ENCODE measurements around the gene RDH16.

Gene RDH16, protein sequence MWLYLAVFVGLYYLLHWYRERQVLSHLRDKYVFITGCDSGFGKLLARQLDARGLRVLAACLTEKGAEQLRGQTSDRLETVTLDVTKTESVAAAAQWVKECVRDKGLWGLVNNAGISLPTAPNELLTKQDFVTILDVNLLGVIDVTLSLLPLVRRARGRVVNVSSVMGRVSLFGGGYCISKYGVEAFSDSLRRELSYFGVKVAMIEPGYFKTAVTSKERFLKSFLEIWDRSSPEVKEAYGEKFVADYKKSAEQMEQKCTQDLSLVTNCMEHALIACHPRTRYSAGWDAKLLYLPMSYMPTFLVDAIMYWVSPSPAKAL

DNA sequence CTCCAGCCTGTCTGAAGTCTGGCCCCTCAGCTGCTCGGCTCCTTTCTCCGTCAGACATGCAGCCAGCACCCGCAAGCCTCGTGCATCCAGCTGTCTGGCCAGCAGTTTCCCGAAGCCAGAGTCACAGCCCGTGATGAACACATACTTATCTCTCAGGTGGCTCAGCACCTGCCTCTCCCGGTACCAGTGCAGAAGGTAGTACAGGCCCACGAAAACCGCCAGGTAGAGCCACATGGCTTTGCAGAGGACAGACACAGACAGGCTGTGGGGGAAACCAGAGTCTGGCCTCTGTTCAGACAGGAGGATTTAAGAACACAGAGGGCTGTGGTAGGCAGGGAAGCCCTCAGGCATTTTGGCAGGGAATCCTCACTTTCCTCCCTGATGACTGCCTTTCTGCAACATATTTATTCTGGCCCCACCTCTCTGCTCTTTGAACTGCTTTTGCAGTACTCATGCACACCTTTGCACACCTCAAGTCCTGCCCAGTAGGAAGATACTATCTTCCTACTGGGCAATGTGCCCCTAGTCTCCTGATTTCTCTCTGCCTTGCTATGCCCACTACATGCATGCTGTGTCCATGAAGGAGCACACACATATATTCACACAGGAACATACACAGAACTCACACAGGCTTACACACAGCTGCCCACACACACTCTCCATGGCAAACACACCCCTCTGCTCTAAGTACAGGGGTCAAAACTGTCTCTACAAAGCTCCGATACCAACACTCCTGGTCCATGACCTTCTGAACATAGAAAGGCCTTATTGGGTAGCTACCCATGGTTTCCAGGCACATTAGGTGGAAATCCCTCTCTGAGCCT, at the start of gene RDH16:
Gene RDH16 (minus strand): TSS at position 380 of the 824 bp plus-strand sequence. CDS start 146 bp downstream, at position 234.
- no peak for DNase-seq

GRCh38 chr12:57006809-57007475, 49.5 kb upstream of the RDH16 start:
- no peak for DNase-seq

GRCh38 chr12:57005980-57006808, 48.8 kb upstream of the RDH16 start, which contains the start of gene ZBTB39:
Gene ZBTB39 (minus strand): TSS chr12:57006546. CDS start chr12:57004917, 1,629 bp downstream.
- peak; percentile 68 for DNase-seq

GRCh38 chr12:57004651-57005050, 47.2 kb upstream of the RDH16 start:
- no peak for DNase-seq

- DNase-seq = no peak
Observed at GRCh38 chr12:57003395-57003794, 46.0 kb upstream of the RDH16 start.

DNA sequence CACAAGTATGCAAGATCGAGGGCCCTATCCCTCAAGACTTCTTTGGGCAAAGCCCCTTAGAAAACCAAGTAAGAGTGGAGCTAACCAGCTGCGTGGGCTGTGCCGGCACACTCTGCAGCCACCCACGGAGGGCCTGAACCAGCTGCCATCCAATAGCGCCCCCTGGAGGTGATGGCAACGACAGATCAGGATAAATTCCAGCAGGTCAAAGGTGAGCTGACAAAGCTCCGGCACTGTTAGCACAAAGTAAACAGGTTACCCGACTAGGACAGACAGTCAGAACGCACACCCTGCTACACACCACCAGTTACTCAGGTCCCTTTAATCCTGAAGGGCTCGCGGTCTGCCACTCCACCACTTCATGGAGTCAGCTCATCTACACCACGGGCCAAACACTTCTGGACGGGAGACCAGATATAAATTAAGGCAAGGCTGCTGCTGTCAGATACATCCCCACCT, 44.1 kb upstream of the RDH16 start:
- DNase-seq = peak; percentile 36

DNA sequence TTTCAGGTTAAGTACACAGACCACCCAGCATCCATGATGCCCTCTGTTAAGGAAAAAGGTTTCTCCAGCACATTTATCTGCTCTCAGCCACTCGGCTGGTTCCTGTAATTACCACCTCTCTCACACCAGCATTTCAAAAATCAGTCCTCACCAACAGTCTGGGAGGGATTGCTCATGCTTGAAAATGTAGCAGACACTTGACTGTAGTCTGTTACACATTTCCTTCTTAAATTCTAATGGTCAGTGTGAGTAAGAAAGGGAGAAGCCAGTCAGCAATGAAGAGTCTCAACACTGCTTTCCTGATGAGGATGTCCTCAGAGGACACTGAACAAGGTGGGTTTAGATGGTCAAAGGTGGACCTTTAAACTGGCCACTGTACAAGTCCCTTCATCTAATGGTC, 43.0 kb upstream of the RDH16 start:
- DNase-seq = no peak

DNA sequence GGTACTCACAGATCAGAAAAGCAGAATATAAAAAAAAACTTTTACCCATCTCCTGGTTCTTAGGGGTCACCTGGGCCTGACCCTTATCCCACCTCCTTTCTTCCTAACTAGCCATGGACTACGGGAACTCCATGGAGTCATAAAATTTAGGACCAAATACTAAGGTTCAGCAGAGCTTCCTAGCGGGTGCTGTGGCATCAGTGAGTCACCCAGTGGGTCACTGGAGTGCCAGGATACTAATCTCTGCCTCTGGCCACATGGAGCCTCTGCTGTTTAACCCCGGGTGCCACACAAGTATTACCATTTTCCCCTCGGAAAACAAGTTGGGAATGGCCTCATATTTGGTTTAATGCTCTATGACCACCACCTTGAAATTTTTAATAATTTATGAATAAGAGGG, 42.0 kb upstream of the RDH16 start:
- no peak for DNase-seq

- DNase-seq = no peak
Observed at GRCh38 chr12:56998981-56999380, 41.6 kb upstream of the RDH16 start.

DNA sequence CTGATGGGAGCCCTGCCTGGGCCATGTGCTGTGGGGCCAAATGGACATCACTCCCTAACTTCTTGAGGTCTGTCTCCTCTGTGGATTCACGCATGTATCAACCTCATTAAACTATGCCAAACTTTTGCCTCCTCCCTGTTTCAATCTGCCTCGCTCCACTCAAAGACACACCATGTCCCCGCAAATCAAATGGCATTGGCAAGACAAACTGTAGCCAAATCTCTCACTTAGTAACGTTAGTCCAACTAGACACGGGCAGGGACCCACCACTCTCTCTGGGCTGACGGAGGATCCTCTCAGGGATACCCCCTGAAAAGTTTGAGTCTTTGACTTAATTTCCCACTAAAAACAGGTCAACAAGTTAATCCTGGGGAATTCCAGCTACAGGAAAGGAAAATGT, 40.9 kb upstream of the RDH16 start:
- DNase-seq = no peak

GRCh38 chr12:56996793-56997545, 39.6 kb upstream of the RDH16 start:
- no peak for DNase-seq

DNA sequence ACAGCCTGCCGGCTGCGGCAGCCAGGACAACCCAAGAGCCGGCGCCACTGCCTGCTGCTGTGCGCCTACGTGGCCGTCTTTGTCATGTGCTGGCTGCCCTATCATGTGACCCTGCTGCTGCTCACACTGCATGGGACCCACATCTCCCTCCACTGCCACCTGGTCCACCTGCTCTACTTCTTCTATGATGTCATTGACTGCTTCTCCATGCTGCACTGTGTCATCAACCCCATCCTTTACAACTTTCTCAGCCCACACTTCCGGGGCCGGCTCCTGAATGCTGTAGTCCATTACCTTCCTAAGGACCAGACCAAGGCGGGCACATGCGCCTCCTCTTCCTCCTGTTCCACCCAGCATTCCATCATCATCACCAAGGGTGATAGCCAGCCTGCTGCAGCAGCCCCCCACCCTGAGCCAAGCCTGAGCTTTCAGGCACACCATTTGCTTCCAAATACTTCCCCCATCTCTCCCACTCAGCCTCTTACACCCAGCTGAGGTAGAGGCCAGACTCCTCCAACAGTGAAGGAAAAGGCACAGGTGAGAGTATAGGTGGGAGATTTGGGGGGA, 38.6 kb upstream of the RDH16 start:
- DNase-seq = no peak

DNA sequence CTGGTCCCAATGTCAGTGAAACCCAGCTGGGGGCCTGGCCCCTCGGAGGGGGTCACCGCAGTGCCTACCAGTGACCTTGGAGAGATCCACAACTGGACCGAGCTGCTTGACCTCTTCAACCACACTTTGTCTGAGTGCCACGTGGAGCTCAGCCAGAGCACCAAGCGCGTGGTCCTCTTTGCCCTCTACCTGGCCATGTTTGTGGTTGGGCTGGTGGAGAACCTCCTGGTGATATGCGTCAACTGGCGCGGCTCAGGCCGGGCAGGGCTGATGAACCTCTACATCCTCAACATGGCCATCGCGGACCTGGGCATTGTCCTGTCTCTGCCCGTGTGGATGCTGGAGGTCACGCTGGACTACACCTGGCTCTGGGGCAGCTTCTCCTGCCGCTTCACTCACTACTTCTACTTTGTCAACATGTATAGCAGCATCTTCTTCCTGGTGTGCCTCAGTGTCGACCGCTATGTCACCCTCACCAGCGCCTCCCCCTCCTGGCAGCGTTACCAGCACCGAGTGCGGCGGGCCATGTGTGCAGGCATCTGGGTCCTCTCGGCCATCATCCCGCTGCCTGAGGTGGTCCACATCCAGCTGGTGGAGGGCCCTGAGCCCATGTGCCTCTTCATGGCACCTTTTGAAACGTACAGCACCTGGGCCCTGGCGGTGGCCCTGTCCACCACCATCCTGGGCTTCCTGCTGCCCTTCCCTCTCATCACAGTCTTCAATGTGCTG, 38.0 kb upstream of the RDH16 start:
- DNase-seq = no peak

DNA sequence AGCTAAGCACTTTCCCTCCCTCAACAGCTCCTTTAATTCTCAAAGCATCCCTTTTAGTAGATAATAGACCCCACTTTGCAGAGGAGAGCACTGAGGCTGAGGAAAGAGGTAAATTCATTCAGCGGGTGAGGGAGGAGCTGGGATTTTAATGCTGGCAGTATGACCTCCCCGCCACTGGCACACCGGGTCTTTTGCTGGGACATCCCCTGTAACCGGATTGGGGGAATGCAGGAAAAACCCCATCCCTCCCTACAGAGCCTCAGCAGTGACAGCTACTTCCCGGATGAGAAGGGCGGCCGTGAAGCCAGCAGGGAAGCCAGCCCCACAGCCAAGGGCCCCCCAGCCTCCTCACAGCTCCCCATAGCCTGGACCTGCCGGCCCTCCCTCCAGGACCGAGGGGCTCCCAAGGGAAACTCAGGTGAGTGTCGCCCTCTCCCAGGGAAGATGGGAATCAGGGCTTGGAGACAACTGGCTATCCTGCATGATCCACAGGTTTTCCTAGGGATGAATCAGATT, 36.9 kb upstream of the RDH16 start:
- DNase-seq = no peak

DNA sequence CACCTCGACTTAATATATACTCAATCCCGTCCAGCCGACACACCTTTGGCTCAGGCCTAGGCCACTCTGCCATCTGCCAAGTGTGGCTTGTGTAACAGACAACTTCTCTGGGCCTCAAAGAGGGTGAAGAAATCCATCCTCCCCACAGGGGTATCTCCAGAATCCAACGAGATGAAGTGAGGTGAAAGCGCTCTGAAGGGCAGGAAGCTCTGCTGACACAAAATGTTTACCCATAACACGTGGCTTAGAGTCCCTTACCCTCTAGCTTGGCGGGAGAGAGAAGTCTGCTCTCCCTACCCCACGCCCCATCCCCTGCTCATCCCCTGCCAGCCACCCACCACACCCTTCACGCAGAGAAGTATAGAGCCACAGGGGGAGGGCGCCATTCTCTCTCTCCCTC, 35.9 kb upstream of the RDH16 start:
- DNase-seq = no peak

DNA sequence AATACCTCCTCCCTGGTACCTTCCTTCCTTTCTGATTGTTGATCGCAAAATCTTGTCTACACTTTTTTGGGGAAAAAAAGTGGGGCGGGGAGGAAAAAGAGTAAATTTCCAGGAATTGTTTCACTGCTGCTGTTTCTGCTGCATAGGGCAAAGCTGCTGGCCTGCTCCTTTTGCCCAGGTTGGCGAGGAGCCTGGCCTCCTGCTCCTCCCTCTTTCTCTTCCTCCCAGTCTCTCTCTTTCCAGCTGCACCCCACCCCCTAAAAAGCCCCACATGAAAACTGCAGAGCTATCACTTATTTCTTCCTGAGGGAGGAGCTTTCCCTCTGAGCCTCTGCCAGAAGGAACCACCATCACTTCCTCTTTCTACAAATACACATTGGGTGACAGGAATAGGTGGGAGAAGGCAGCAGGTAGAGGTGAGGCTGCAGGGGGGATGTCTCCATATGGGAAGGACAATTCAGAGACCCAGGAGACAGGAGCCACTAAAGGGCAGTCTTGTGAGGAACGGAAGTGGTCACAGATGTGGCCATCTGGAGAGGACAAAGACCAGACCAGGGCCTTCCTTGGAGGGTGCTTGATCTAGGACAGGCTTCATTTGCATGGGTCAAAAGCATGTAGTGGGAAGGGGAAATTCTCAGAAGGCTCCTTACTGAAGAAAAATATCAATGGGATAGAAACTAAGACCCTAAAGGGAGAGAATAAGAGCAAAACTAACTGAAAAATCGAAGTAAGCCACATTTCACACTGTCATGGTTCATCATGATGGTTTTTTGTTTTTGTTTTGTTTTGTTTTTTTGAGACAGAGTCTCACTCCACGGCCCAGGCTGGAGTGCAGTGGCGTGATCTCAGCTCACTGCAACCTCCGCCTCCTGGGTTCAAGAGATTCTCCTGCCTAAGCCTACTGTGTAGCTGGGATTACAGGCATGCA, 34.2 kb upstream of the RDH16 start:
- DNase-seq = no peak

- no peak for DNase-seq
Observed at GRCh38 chr12:56990648-56991318, 33.4 kb upstream of the RDH16 start.

DNA sequence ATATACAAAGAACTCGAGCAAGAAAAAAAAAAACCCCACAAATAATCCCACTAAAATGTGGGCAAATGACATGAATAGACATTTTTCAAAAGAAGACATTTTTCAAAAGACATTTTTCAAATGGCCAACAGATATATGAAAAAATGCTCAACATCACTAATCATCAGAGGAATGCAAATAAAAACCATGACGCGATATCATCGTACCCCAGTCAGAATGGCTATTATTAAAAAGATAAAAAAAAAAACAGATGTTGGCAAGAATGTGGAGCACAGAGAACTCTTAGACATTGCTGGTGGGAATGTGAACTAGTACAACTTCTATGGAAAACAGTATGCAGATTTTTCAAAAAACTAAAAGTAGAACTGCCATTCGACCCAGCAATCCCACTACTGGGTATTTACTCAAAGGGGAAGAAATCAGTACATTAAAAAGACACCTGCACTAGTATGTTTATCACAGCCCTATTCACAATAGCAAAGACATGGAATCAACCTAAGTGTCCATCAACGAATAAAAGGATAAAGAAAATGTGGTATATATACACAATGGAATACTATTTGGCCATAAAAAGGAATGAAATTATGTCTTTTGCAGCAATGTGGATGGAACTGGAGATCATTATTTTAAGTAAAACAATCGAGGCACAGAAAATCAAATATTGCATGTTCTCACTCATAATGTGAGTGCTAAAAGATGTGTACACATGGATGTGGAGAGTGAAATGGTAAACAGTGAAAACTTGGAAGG, 32.6 kb upstream of the RDH16 start:
- no peak for DNase-seq

All from NCI-H774 (cell line).